ENCODE measurements around the gene DAB2IP. TPM values are rescaled to one million over a fixed set of nuclear protein-coding genes. Genes with fewer than 3 reads are reported as not detected.
"Not testable (repeated sequence)": the region's sequence is repeated elsewhere in the genome, so short reads cannot be mapped to it uniquely, and the experiment has no call there.

Gene DAB2IP
- total RNA-seq, 2 donors from 2014 or later = 127 to 128 TPM

DNA sequence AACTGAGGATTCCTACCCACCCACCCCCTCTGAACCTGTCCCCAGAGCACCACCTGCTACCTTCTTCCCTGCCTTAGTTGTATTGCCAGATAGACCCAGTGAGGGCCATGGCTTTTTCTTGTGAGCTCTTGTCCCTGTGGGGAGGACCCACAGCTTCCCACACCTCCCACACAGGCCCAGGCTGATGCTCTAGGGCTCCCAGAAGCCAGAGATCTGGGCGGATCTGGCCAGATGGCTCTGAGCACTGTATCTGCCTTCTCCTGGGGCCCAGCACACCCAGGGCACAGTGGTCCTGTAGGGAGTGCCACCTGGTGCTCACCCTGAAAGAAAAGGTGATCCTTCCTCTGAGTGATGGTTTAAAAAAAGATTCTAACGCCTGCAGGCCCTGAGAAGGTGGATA, 131.7 kb downstream of the DAB2IP start:
- no peak for DNase-seq
- ATAC-seq = no peak
- intact Hi-C loops (cut with DNase I, micrococcal nuclease) = no loop called here

DNA sequence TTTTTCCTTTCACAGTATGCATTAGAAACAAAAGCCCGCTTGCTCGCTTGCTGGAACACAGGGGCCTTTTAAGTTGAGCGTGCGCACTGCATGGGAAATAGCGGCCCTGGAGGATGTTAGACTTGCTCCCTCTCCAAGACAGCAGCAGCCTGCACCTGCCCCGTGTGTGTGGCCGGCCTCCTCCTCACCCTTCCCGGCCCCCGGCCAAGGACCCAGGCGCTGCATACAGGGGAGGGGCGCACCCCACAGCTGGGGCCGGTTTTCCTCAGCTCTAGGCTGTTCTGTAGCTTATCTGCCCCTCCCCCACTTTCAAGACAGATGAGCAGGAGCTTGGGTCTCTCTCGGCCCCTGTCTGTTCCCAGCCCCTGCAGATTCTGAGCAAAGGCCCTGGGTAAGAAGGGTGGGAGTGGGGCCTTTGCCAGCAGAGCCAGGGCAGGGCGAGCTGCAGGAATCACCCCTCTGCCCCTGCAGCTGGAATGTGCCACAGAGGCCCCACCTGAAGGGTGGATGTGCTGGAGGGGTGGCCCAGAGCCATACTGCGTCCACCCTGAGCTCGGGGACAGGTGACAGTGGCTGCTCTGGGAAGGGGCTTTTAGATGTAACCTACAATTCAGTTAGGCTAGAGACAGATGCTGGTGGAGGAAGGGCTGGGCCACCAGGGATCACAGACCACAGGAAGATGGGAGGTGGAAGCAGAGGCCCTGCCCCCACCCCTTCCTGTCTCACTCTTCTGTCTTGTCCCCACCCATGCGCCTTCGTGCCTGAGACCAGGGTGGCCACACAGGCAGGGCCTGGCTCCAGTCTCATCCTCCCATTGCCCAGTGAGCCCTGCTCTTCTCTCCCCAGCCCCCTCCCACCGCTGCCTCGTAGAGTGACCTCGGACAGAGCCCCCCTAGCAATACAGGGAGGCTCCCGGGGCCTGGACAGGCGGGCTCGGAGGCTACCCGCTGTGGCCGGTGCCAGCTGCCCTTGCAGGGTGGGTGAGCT, 132.4 kb downstream of the DAB2IP start:
- no peak for ATAC-seq
- no peak for DNase-seq
- intact Hi-C loops (cut with DNase I, micrococcal nuclease) = no loop called here

- ATAC-seq (peak; percentile 6), DNase-seq (no peak)
- intact Hi-C loops (cut with DNase I, micrococcal nuclease) = no loop called here
These were observed 133.4 kb downstream of the DAB2IP start for GRCh38 chr9:121784731-121785411.

DNA sequence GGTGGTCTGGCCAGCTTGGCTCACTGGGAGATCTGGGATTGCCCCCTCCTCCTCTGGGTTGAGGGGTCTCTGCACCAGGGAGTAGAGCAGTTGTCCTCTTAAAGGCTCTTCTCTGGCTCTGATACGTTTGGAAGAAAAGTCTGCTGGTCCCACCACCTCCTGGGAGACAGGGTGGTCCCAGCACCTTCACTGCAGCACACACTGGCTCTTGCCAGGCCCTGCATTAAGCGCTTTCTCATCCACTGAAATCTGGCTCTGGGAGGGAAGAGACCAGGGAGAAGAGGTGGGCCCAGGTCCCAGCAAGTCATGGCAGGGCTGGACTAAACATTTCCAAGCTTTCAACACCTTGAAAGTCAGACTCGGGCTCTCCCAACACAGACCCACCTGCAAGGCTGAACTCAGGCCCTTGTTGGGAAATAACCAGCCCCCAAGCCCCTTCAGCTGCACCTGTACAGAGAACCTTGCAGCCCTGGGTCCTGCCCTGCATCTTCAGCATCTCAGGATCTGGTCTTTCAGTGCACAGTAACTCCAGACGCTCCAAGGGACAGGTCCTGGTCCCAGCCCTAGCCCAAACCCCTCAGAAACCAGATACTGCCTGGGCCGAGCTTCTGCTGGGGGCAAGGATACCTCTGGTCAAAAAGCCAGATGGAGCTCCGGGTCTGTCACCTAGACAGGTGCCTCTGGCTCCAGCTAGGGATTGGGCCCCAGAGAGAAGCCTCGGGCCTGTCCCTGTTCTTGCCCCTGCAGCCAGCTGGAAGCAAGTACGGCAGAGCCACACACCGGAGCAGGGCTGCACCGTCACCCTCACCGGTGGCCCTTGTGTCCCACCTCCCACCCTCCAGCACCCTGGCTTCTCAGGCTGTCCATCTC, 134.5 kb downstream of the DAB2IP start:
- ATAC-seq = peak; percentile 16
- no peak for DNase-seq
- intact Hi-C loops (cut with DNase I, micrococcal nuclease) = no loop called here

- peak; percentile 19 for ATAC-seq
- intact Hi-C loops (cut with DNase I, micrococcal nuclease) = no loop called here
- DNase-seq = no peak
These were observed 135.1 kb downstream of the DAB2IP start for GRCh38 chr9:121786543-121786948.

GRCh38 chr9:121786998-121787422, 135.6 kb downstream of the DAB2IP start:
- intact Hi-C loops (cut with DNase I, micrococcal nuclease) = no loop called here
- ATAC-seq (no peak), DNase-seq (no peak)

DNA sequence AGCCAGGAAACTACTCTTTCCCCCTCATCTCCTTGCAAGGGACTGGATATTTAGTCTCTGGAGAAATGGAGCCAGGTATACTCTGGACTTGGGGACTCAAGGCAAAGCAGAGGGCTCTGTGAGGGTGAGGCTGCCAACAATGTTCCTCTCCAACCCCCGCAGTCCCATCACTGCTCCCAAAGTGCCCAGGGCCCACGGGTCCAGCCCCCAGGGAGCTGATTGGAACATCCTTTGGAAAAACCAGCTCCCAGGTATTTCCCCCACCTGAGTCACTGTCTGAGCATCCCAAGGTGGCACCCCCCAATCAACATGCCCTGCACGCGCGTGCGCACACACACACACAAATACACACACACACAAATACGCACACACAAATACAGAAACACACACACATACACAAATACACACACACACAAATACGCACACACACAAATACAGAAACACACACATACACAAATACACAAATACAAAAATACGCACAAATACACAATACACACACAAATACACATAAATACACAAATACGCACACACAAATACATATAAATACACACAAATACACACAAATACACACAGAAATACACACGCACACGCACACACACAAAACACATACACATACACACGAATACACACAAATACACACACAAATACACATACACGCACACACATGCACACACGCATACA, 137.4 kb downstream of the DAB2IP start:
- DNase-seq (no peak), ATAC-seq (no peak)
- intact Hi-C loops (cut with DNase I, micrococcal nuclease) = no loop called here

GRCh38 chr9:121790841-121791240, 139.4 kb downstream of the DAB2IP start:
- intact Hi-C loops (cut with DNase I, micrococcal nuclease) = no loop called here
- ATAC-seq = no peak

DNA sequence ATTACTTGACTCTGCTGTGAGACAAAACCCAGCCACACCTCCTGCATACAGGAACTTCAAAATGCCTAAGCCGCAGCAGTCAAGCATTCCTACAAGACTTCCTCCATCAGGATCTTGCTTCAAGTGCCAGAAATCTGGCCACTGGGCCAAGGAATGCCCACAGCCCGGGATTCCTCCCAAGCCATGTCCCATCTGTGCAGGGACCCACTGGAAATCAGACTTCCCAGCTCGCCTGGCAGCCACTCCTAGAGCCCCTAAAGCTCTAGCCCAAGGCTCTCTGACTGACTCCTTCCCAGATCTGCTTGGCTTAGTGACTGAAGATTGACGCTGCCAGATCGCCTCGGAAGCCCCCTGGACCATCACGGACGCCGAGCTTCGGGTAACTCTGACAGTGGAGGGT, 141.0 kb downstream of the DAB2IP start:
- DNase-seq; intact Hi-C loops (cut with DNase I, micrococcal nuclease); ATAC-seq: not testable (repeated sequence)

More at GRCh38 chr9:121790841-121791240, 139.4 kb downstream of the DAB2IP start:
- DNase-seq = no peak

DNA sequence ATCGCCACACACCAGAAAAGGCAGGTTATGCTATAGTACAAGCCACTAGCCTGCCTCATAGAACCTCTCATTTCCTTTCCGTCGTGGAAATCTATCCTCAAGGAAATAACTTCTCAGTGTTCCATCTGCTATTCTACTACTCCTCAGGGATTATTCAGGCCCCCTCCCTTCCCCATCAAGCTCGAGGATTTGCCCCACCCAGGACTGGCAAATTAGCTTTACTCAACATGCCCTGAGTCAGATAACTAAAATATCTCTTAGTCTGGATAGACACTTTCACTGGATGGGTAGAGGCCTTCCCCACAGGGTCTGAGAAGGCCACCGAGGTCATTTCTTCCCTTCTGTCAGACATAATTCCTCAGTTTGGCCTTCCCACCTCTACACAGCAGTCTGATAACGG, 142.9 kb downstream of the DAB2IP start:
- not testable (repeated sequence) for ATAC-seq

GRCh38 chr9:121797081-121797480, 145.6 kb downstream of the DAB2IP start:
- DNase-seq (no peak), ATAC-seq (no peak)
- intact Hi-C loops (cut with DNase I, micrococcal nuclease) = no loop called here

More for the DNA sequence above, 142.9 kb downstream of the DAB2IP start:
- intact Hi-C loops (cut with DNase I, micrococcal nuclease); DNase-seq: not testable (repeated sequence)

DNA sequence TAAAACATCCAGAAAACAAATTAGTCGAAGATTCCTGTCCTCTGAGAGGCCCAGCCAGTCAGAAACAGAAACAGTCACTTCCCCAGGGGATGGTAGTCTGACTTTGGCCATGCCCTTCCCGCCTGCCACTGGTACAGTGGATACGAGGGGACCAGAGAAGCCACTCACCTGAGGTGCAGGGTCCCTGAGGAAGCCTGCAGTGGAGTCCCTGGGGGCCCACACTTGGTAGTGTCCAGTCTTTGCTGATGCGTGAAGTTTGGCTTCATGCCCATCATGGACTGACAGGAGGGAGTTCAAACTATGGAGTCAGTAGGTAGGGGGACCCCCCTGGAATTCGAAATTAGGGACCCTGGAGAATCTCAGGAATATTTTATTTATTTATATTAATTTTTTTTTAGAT, 147.5 kb downstream of the DAB2IP start:
- ATAC-seq = no peak
- intact Hi-C loops (cut with DNase I, micrococcal nuclease) = no loop called here
- no peak for DNase-seq

GRCh38 chr9:121800376-121800775, 148.9 kb downstream of the DAB2IP start:
- intact Hi-C loops (cut with DNase I, micrococcal nuclease) = no loop called here
- DNase-seq = no peak

DNA sequence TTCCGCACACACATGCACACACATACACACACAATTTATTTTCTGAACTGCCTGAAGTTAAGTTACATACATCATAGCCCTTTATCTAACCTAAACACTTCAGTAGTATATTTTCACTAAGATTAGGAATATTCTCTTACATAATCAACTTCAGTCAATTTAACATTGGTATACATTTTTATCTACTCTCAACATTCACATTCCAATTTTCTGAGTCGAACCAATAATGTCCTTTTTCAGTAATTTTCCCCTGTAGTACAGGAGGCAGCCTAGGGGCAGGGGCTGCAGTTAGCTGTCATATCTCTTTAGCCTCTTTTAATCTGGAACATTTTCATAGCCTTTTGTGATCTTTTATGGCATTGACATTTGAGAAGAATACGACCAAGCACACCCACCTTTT, 150.1 kb downstream of the DAB2IP start:
- ATAC-seq (no peak), DNase-seq (no peak)
- intact Hi-C loops (cut with DNase I, micrococcal nuclease) = no loop called here

More at GRCh38 chr9:121800376-121800775, 148.9 kb downstream of the DAB2IP start:
- ATAC-seq = no peak

- DNase-seq (no peak), ATAC-seq (no peak)
- intact Hi-C loops (cut with DNase I, micrococcal nuclease) = no loop called here
These were observed 151.3 kb downstream of the DAB2IP start for GRCh38 chr9:121802753-121803152.

DNA sequence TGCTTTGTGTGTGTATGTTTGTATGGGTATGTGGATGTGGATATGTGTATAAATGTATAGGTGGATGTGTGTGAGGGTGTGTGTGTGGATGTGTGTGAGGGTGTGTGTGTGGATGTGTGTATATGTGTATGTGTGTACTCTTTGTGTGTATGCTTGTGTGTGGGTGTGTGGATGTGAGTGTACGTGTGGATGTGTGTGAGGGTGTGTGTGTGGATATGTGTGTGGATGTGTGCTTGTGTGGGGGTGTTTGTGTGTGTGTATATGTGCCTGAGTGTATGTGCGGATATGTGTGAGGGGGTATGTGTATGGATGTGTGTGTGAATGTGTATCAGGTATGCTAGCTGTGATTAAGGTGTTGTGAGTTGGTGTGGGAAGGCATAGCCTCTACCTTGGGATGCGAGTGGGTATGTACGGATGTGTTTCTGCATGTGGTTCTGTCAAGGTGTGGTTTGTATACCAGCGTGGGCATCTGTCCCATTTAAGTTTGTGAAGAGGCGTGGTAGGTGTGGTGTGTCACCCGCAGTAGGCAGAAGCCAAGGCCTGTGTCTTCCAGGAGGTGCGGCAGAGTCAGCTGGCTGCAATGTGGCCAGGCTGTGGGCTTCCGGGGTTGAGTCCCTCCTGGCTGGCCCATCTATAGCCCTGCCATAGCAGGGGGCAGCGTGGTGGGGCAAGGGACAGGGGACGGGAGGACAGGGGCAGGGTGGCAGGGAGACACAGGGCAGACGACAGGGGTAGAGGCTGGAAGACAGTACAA, 155.8 kb downstream of the DAB2IP start:
- DNase-seq (no peak), ATAC-seq (no peak)
- intact Hi-C loops (cut with DNase I, micrococcal nuclease) = no loop called here

DNA sequence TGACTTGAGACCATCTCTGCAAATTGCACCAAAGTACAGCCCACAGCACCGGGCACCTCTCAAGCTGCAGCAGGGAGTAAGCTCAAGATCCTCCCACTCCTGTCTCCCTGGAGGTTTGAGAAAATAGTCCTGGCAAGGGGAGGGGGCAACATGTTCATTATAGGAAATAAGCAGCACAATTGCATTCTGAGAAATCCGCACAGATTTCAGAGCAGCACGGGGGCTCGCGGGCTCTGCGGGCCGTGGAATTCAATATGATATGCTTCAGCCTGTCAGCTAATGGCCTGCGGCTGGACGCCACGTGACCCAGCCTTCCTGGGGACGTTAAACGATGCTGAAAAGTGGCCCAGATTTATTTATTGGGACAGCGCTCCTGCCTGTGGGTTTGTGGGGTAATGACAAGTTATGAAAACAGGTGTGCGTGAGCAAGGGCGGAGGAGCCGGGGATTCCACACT, 156.4 kb downstream of the DAB2IP start:
- intact Hi-C loops (cut with DNase I, micrococcal nuclease) = no loop called here
- DNase-seq = no peak

DNA sequence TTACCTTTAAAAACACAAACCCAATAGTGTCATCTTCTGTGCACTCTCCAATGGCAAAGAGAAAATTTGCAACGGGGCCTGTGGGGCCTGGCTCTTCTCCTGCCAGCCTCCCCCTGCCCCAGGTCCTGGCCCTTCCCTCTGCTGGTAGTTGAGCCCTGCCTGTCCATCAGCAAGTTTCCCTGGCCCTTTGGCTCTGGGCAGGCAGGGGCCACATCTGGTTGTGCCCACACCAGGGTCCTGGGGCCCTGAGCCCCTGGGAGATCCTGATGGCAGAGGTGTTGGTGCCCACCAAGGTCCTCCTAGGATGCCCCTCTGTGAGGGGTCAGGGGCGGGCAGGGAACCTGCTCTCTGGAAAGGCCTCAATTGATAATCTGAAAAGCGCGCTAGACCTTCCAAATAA, 157.3 kb downstream of the DAB2IP start:
- intact Hi-C loops (cut with DNase I, micrococcal nuclease) = no loop called here
- DNase-seq (no peak), ATAC-seq (no peak)

More for the DNA sequence above, 156.4 kb downstream of the DAB2IP start:
- no peak for ATAC-seq
